GM12891 (cell line): ENCODE measurements around the gene C2CD3.

Experiments
- DNase-seq: peaks from one replicate; pipeline ENCODE4 v3.0.0; 2011; ENCODE audit warnings: low spot score; ENCODE audit not compliant: insufficient read length
- FAIRE-seq: peaks from 2 replicates; lab custom pipeline; 2011; peaks lifted over from hg19 to GRCh38; lab: Jason Lieb, UNC
- PAX5 ChIP-seq: IDR thresholded peaks from 2 replicates; pipeline ENCODE4 v1.6.1; 2011; ENCODE audit warnings: low read length, moderate library complexity, mild to moderate bottlenecking; ENCODE audit not compliant: insufficient read depth, severe bottlenecking
- POLR2A ChIP-seq: IDR thresholded peaks from 2 replicates; pipeline ENCODE4 v1.6.1; 2011; ENCODE audit warnings: low read depth, low read length, control low read depth
- POLR2AphosphoS5 ChIP-seq: IDR thresholded peaks from 2 replicates; pipeline ENCODE4 v1.6.1; 2011; ENCODE audit warnings: low read depth, low read length, control low read depth
- POU2F2 ChIP-seq: IDR thresholded peaks from 2 replicates; pipeline ENCODE4 v1.6.1; 2011; ENCODE audit warnings: low read depth, mild to moderate bottlenecking, control low read depth, low read length, moderate library complexity
- SPI1 ChIP-seq: IDR thresholded peaks from 2 replicates; pipeline ENCODE4 v1.6.1; 2011; ENCODE audit warnings: low read depth, low read length, control low read depth
- TAF1 ChIP-seq: IDR thresholded peaks from 2 replicates; pipeline ENCODE4 v1.6.1; 2011; ENCODE audit warnings: low read depth, low read length, control low read depth

C2CD3 gene

GRCh38 chr11:74012074-74012809, 158.6 kb downstream of the C2CD3 start:
- TF ChIP-seq SPI1 (no peak), POU2F2 (no peak), PAX5 (no peak), TAF1 (no peak), POLR2A (no peak), POLR2AphosphoS5 (no peak)
- FAIRE-seq: no peak
- no peak for DNase-seq

GRCh38 chr11:74011360-74012073, 159.3 kb downstream of the C2CD3 start:
- FAIRE-seq (no peak), DNase-seq (no peak)
- TF ChIP-seq SPI1 (0 out of 2 replicates have a peak, but pooled peaks have one; percentile 2), POLR2AphosphoS5 (no peak)

DNA sequence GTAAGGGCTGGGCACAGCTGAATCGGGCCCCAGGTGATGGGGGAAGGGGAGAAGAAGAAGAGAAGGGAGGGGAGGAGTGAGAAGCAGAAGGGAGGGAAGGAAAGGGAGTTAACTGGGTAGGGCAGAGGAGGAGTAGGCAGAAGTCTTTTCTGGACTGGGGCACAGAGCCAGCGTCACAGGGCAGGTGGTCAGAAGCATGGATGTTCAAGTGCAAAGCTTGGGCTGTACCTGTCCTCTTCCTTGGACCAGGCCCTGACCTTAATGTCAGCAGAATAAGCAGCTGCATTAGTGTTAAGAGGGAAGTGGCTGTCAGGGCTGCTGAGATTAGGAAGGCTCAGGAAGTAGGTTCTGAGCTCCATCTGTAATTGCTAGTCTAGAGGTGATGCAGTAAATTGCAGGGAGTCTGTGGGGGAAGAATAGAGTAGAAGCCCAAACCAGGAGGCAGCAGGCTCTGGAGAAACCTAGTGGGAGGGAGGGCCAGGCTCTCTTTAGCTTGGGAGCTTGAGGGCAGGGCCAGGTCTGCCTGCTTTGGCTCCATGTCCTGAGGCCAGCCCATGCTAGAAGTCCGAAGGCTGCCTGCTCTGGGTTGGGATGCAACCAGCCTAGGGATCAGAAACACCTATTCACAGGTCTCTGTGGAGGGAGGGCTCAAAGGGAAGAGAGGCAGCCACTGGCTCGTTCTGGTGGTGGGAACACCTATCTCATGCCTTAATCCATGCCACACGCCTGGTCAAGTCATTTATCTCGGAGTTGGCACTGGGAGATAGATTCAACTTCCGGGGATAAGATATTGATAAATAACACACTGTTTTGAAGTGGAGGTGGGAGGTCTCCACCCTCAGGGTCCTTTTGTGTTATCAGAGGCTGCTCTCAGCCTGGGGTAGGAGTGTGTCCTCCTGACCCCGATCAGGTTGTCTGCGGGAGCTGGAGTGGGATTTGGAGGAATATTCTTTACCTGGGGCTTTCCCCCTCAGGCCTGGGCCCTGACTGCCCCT, 160.2 kb downstream of the C2CD3 start:
- no peak for DNase-seq
- TF ChIP-seq PAX5 (no peak), POLR2AphosphoS5 (no peak), SPI1 (no peak), TAF1 (no peak), POLR2A (no peak), POU2F2 (no peak)
- no peak for FAIRE-seq

DNA sequence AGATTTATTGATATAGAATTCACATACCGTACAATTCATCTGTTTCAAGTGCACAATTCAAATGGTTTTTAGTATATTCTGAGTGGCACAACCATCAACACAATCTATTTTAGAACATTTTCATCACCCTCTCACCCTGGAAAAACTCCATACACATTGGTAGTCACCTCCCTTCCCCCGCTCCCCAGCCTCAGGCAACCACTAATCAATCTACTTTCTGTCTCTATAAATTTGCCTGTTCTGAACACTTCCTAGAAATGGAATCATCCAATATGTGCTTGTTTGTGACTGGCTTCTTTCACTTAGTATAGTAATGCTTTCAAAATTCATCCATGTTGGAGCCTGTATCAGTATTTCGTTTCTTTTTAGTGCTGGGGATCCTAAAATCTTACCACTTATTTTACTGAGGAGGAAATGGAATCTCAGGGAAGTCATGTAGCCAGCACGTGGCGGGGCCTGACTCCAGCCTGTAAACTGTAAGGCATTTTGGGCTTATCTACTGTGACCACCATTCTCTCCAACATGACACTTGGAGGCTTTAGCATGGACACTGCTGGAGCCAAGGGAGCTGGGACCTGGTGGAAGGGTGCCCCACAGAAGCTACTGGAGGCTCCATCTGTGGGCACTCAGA, 161.0 kb downstream of the C2CD3 start:
- no peak for FAIRE-seq
- TF ChIP-seq POLR2A (no peak), SPI1 (no peak), POU2F2 (no peak), TAF1 (no peak), POLR2AphosphoS5 (no peak), PAX5 (no peak)

DNA sequence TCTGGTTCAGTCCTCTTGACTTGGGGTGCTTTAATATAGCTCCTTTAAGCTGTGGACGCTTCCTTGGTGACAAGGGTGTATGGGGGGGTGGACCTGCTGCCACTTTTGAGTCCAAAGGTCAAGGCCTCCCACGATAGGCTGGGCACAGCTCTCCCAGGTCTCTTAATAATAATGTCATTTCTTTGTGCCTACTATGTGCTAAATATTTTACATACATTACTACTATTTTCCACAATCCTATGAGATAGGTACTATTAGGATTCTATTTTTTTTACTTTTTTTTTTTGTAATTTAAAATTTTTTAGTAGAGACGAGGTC, 161.6 kb downstream of the C2CD3 start:
- TF ChIP-seq PAX5 (no peak), TAF1 (no peak), POLR2A (no peak), POU2F2 (no peak), SPI1 (no peak), POLR2AphosphoS5 (no peak)
- FAIRE-seq (no peak), DNase-seq (no peak)

More for the DNA sequence above, 161.0 kb downstream of the C2CD3 start:
- no peak for DNase-seq

GRCh38 chr11:74008373-74009229, 162.2 kb downstream of the C2CD3 start, which contains the start of gene UCP3:
Gene UCP3, minus strand, starts transcription at chr11:74009085. Its CDS starts 2,043 bp downstream, at chr11:74007042.
- TF ChIP-seq SPI1 (no peak), POLR2A (no peak), POLR2AphosphoS5 (no peak), TAF1 (no peak)
- no peak for FAIRE-seq
- no peak for DNase-seq

DNA sequence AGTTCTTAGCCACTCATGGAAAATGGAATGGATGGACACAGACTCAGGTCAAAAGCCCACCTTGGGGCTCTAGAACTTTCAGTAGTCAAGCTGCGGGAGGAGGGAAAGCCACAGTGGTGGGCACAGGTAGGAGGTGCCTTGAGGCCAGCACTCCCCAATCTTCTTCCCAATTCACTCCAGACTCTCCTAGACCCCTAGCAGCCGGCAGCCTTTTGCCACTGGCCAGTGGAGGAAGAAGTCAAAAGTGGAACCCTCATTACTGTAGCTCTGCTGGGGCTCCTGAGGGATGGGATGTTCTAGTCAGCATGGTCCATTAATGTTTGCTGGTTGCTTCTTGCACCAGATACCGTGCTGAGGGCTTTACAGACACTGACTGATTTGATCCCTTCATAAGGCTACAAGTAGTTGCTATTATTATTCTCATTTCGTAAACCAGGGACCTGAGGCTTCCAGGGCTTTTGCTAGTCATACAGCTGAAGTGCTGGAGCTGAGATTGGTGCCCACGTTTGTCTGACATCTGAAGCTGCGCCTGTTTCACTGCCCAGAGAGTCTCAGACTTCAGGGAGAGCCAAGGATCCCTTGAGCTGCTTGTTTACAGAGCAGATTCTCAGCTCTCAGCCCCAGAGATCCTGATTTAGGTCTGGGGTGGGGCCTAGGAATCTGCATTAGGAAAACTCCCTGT, 163.0 kb downstream of the C2CD3 start:
- FAIRE-seq (no peak), DNase-seq (no peak)
- TF ChIP-seq POLR2AphosphoS5 (no peak), POU2F2 (no peak), TAF1 (no peak), POLR2A (no peak), SPI1 (no peak), PAX5 (no peak)

GRCh38 chr11:74006743-74007304, 164.0 kb downstream of the C2CD3 start:
- DNase-seq (no peak), FAIRE-seq (no peak)
- no peak for TF ChIP-seq TAF1
